Natural killer cell treated with Interleukin-12 subunit alpha and Interleukin-12 subunit beta and Interleukin-15 and Interleukin-18, amount 100 ng/mL, for 72 hours (primary cell): ENCODE data around the gene SAXO1. TPM values are rescaled to one million over a fixed set of nuclear protein-coding genes. Genes with fewer than 3 reads are reported as not detected.
"Not testable (repeated sequence)": the region's sequence is repeated elsewhere in the genome, so short reads cannot be mapped to it uniquely, and the experiment has no call there.

ENCODE experiments used
- ATAC-seq, 2 donors: fragments of 150-1000 bp; cut with Tn5 transposase in 1 of 2; sonication (Bioruptor Pico), chemical (Tn5 transposase) in 1 of 2; 2 replicates each; pipeline ENCODE4 v1.10.0; 2021
- DNase-seq: peaks from one replicate; pipeline ENCODE4 v3.0.0; 2022; ENCODE audit warnings: low spot score
- H3K27ac Mint-ChIP-seq, 2 donors: 1 replicate in 1 of 2; 2 replicates in 1 of 2; pipeline ENCODE4 v1.8.0; 2022; ENCODE audit warnings: mixed read lengths in 2 of 2, mild to moderate bottlenecking in 1 of 2, moderate library complexity in 1 of 2
- H3K27me3 Mint-ChIP-seq, 2 donors: 1 replicate in 1 of 2; 2 replicates in 1 of 2; pipeline ENCODE4 v1.8.0; 2022; ENCODE audit warnings: mixed read lengths in 2 of 2
- H3K36me3 Mint-ChIP-seq: one replicate; pipeline ENCODE4 v1.8.0; 2022; ENCODE audit warnings: mixed read lengths
- H3K4me1 Mint-ChIP-seq, 2 donors: 1 replicate in 1 of 2; 2 replicates in 1 of 2; pipeline ENCODE4 v1.8.0; 2022; ENCODE audit warnings: low read depth in 2 of 2, mixed read lengths in 2 of 2, mild to moderate bottlenecking in 1 of 2
- H3K4me3 Mint-ChIP-seq: one replicate; pipeline ENCODE4 v1.8.0; 2022; ENCODE audit warnings: mixed read lengths
- H3K9me3 Mint-ChIP-seq: 2 replicates; pipeline ENCODE4 v1.8.0; 2022; ENCODE audit warnings: mixed read lengths
- total RNA-seq, 2 donors: library from RNA; stranded (reverse); gene quantifications; one replicate each; pipeline ENCODE4 v1.2.3, GENCODE V29; 2022

The SAXO1 gene
- total RNA-seq, 2 donors from 2014 or later: not detected

DNA sequence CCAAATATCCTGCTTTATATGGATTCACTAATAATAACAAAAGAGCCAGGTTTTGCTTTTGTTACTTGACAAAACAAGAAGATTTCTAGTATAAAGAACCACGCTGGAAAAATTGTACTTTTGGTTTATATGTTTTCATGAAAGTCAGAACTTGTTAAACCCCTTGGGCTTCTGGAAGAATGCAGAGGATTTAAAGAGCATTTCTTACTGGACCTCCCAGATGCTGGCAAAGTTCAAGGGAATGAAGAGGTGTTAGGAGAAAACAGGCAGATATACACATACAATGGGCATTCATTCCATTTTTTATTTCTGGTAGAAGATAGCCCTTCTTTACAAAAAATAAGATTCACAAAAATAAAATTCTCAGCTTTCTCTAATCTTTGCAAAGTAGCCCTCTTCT is 61.1 kb downstream of the SAXO1 start:
- no peak for DNase-seq
- Mint-ChIP-seq H3K27me3 (peaks cover 22 to 52% of the 10 kb centered on the region in 2 donors), H3K36me3 (no peaks in the 10 kb centered on the region), H3K27ac (no peak overlapping the region), H3K4me3 (no peak overlapping the region), H3K4me1 (peaks cover 6 to 8% of the 10 kb centered on the region in 2 donors), H3K9me3 (no peaks in the 10 kb centered on the region)
- ATAC-seq: no peak

DNA sequence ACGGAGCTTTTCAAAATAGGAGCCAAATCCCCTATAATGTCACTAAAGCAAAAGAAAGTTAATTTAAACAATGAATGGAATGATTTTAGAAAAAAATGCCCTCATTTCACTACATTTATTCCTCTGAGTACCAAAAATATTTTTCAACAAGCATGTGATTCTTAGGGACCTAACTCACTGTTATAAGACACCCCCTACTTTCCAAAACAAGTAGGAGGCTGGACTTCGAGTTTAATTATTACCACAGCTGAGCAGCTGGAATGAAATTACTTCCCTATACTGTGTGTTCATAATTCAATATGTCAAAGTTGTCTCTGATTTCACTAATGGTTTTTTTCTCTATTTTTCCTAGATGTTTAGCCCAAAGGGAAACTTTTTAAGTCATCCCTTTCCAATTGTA is 61.6 kb downstream of the SAXO1 start:
- Mint-ChIP-seq H3K4me3 (no peak overlapping the region), H3K27ac (no peak overlapping the region), H3K27me3 (peaks cover 24 to 55% of the 10 kb centered on the region in 2 donors), H3K36me3 (peaks cover 2% of the 10 kb centered on the region), H3K9me3 (peaks cover 5% of the 10 kb centered on the region), H3K4me1 (peaks cover 2 to 5% of the 10 kb centered on the region in 2 donors)
- ATAC-seq: no peak
- no peak for DNase-seq

DNA sequence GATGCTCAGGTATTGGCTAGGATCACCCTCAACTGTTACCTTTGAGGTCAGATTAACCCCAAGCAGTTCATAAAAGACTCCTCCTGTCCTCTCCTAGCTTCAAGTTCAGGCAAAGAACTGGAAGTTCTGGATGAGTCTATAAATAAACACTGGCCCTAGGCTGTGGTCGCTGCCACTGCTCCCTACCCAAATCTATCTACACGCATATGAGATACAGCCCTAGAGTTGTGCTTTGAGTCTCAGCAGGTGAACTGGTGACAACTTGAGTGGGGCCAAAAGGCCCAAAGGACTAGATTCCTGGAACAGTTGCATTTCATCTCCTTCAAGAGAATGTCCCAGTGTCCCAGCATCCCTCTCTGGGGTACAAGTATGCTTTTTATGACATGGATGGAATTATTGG is 62.6 kb downstream of the SAXO1 start:
- Mint-ChIP-seq H3K4me1 (no peaks in the 10 kb centered on the region), H3K9me3 (peaks cover 12% of the 10 kb centered on the region), H3K4me3 (no peak overlapping the region), H3K27ac (no peak overlapping the region), H3K36me3 (peaks cover 10% of the 10 kb centered on the region), H3K27me3 (peaks cover 26 to 55% of the 10 kb centered on the region in 2 donors)
- DNase-seq: no peak
- ATAC-seq: no peak

DNA sequence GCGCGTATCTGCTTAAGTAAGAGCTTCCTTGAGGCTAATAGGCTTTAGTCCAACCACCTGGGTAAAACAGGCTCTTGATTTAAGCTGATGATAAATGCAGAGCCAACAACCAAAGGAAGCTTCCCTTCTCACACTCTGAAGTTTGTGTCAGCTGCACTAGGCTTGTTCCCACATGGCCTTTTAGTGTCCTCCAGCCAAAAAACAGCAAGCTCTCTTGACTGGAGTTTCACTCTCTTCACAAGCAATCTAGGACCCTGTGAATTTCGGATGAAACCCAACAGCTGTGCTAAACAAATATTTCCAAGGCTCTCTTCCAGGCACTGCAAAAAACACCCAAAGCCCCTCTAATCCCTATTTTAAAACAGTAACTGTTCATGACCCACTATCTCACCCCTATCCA is 63.9 kb downstream of the SAXO1 start:
- Mint-ChIP-seq H3K4me1 (no peaks in the 10 kb centered on the region), H3K36me3 (peaks cover 17% of the 10 kb centered on the region), H3K27ac (no peak overlapping the region), H3K27me3 (peaks cover 23 to 43% of the 10 kb centered on the region in 2 donors), H3K4me3 (no peak overlapping the region), H3K9me3 (peaks cover 19% of the 10 kb centered on the region)
- ATAC-seq (no peak), DNase-seq (no peak)

DNA sequence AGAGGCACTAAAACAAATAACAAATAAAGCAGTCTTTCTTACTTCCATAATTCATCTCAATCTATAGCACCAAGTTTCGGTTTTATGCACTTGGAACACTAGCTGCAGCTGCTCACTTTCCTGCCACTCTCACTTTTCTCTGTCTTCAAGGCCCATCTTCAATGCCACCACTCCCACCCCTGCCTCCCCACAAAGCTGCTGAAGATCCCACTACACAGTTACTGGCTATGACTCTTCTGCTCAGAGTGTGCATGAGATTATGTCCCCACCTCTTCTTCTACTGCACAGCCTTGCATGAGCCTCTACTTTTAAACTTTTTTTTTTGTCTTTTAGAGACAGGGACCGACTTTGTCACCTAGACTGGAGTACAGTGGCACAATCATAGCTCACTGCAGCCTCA is 77.4 kb downstream of the SAXO1 start:
- H3K27me3 Mint-ChIP-seq: peaks cover 26 to 40% of the 10 kb centered on the region in 2 donors
- no peaks in the 10 kb centered on the region for H3K4me1 Mint-ChIP-seq
- DNase-seq: no peak
- H3K9me3 Mint-ChIP-seq: no peaks in the 10 kb centered on the region
- peak in 1 of 2 donors; percentile 22 for ATAC-seq
- no peak overlapping the region for H3K4me3 Mint-ChIP-seq
- no peaks in the 10 kb centered on the region for H3K36me3 Mint-ChIP-seq
- no peak overlapping the region for H3K27ac Mint-ChIP-seq

DNA sequence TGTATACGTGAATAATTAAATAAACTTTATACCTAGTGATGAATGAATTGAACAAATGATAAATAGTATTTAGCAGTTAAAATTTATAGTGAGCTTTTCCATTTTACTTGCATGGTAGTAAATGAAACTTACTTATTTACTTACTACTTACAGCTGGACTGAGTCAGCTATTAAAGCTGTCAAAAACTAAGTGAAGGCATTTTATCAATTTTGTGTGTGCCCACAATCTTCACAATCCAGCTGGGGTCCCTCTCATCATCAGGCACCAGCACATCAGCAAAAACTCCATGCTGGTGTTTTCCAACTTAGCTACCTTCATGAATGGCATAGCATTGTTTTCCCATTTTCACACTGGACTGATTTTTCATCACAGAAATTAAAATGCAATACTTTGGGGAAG is 81.1 kb downstream of the SAXO1 start:
- no peaks in the 10 kb centered on the region for H3K4me1 Mint-ChIP-seq
- H3K27me3 Mint-ChIP-seq: peaks cover 17 to 27% of the 10 kb centered on the region in 2 donors
- no peaks in the 10 kb centered on the region for H3K36me3 Mint-ChIP-seq
- H3K9me3 Mint-ChIP-seq: no peaks in the 10 kb centered on the region
- H3K4me3 Mint-ChIP-seq: no peak overlapping the region
- no peak overlapping the region for H3K27ac Mint-ChIP-seq
- DNase-seq (no peak), ATAC-seq (no peak)

DNA sequence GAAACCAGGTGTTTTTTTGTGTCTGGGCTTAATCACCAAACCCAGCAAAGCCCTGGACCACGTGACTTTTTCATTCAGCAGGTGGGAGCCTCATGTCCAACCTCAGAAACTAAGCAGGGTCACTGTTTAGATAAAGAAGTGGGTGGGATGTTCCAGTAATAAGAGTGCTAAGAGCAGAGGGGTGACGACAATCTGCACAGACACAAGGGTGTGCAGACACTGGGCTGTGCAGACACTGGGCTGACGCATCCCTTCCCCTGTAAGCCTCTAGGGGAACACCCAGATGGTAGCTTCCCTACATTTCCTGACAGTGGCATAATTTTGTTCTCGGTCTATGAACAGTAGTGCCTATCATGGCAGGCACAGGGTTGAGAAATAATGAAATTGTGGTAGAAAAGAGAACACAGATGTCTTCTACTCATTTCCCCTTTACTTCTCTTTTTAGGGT is 85.1 kb downstream of the SAXO1 start:
- H3K4me1 Mint-ChIP-seq: no peaks in the 10 kb centered on the region
- H3K27ac Mint-ChIP-seq: no peak overlapping the region
- no peak overlapping the region for H3K4me3 Mint-ChIP-seq
- no peaks in the 10 kb centered on the region for H3K9me3 Mint-ChIP-seq
- H3K36me3 Mint-ChIP-seq: no peaks in the 10 kb centered on the region
- no peak for DNase-seq
- no peak for ATAC-seq
- peaks cover 19 to 32% of the 10 kb centered on the region in 2 donors for H3K27me3 Mint-ChIP-seq

DNA sequence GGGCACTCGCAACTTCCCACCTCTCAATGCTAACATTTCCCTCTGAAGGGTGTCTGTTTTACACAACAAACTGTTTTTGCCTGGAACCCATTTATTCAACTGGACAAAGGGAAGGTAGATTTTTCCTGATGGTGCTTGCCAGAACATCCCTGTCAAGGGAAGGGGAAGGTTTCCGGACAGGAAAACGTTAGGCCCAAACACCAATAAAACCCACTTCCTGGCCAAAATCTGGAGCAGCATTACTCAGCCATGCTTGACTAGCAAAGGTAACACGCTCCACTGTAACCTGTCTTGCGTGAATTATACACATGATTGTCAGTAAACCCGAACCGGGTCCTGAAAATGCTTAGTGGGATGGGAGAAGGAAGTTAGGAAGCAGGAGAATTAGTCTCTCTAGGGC is 90.2 kb downstream of the SAXO1 start:
- no peak for ATAC-seq
- Mint-ChIP-seq H3K27me3 (peaks cover 18 to 26% of the 10 kb centered on the region in 2 donors), H3K27ac (no peak overlapping the region), H3K4me3 (no peak overlapping the region), H3K36me3 (no peaks in the 10 kb centered on the region), H3K9me3 (no peaks in the 10 kb centered on the region), H3K4me1 (no peaks in the 10 kb centered on the region)
- DNase-seq: no peak

DNA sequence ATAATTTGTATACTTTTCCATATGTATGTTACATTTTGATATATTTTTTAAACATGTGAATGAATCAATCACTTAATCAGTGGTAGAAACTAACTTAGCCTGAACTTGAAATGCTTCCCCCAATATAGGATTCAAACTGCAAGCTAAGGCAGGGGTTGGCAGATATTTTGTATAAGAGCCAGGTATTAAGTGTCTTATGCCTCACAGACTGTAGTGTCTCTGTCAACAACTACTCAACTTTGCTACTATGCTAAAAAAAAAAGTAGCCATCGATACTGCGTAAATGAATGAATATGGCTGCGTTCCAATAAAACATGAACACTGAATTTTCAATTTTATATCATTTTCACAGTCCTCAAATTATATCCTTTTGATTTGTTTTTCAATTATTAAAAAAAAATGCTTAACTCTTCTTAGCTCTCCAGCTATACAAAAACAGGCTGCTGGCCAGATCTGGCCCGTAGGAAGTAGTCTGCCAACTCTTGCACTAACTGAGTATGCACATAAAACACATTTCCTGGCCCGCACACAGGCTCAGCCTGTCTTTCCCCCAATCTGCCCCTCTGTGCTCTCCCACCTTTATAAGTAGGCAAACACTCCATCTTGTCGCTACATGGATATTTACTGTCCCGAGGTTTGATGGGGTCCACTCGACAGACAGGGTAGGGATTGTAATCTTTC is 91.8 kb downstream of the SAXO1 start:
- no peak overlapping the region for H3K4me3 Mint-ChIP-seq
- no peaks in the 10 kb centered on the region for H3K9me3 Mint-ChIP-seq
- ATAC-seq: no peak
- no peaks in the 10 kb centered on the region for H3K36me3 Mint-ChIP-seq
- no peak overlapping the region for H3K27ac Mint-ChIP-seq
- no peak for DNase-seq
- no peaks in the 10 kb centered on the region for H3K4me1 Mint-ChIP-seq
- peaks cover 24 to 26% of the 10 kb centered on the region in 2 donors for H3K27me3 Mint-ChIP-seq

DNA sequence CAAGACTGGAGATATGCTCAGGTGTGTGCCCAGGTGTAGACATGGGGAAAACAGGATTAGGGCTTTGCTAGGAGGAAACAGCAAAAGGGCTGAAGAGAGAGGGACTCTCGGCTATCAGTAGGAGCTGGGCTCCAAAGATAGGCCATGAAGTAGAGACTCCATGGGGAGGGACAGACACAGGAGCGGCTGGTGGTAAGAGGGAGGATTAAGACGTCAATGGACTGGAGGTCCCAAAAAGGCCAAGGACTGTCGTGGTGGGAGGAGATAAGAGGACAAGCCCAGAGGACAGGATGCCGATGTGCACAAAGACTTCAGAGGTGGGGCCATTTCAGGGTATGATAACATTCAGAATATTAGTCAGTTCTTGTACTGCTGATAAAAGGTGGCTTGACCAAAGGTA is 93.1 kb downstream of the SAXO1 start:
- Mint-ChIP-seq H3K4me3 (no peak overlapping the region), H3K4me1 (no peaks in the 10 kb centered on the region), H3K27me3 (peaks cover 17 to 29% of the 10 kb centered on the region in 2 donors), H3K27ac (no peak overlapping the region), H3K9me3 (no peaks in the 10 kb centered on the region), H3K36me3 (no peaks in the 10 kb centered on the region)
- ATAC-seq: no peak
- no peak for DNase-seq

DNA sequence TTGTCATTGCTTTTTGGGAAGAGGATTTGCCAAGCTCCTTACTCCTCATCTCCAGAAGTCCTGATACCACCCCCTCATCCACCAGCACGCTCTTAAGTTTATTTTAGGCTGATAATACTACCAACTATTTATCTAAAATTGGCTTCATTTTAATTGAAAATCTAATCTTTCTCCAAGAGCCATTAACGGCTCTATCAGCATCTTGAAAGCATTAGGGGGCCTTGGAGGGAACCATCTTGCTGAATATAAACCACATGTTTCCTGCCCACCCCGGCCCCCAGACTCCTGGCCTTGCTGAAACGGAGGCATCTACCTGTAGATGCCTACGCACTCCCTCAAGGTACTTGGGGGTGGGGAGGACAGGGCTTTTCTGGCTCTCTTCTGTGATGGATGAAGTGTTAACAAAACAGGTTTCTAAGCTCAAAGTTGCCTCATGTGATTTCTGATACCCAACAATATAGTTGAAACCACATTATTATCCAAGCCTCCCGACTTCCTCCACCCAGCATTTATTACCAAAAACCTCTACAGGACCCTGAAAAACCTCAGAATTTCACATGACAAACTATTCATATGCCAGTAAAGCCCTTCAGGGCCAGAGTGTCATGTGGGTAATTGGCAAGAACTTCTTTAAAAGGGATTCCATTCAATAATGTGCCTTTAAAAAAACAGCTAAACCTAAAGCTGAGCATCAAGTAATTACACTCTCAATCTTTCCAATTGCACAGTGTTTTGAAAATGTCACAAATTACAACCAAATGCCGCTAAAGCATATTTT is 96.7 kb downstream of the SAXO1 start:
- no peaks in the 10 kb centered on the region for H3K4me1 Mint-ChIP-seq
- no peak overlapping the region for H3K27ac Mint-ChIP-seq
- H3K36me3 Mint-ChIP-seq: no peaks in the 10 kb centered on the region
- no peaks in the 10 kb centered on the region for H3K9me3 Mint-ChIP-seq
- H3K4me3 Mint-ChIP-seq: no peak overlapping the region
- DNase-seq (no peak), ATAC-seq (no peak)
- H3K27me3 Mint-ChIP-seq: peaks cover 10 to 19% of the 10 kb centered on the region in 2 donors

DNA sequence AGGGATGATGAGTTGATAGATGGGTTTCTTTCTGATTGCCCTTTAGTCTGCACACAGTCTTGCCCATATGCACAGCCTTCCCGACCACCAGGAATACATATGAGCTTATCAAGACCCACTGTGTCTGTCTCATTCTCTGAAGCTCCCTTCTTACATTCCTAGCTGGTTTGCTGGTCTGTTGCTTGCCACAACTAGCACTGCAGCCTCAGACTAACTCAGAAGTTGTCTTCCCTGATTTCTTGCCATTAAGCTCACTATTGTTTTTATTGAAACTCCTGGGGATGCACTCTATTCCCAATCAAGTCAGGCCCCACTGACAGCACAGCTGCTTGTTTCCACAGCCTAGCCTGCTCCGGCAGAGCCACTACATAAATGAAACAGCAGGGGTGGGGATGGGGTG is 97.5 kb downstream of the SAXO1 start:
- ATAC-seq: no peak
- DNase-seq: no peak
- Mint-ChIP-seq H3K4me3 (no peak overlapping the region), H3K9me3 (no peaks in the 10 kb centered on the region), H3K27me3 (peaks cover 10 to 19% of the 10 kb centered on the region in 2 donors), H3K36me3 (no peaks in the 10 kb centered on the region), H3K27ac (no peak overlapping the region), H3K4me1 (no peaks in the 10 kb centered on the region)

DNA sequence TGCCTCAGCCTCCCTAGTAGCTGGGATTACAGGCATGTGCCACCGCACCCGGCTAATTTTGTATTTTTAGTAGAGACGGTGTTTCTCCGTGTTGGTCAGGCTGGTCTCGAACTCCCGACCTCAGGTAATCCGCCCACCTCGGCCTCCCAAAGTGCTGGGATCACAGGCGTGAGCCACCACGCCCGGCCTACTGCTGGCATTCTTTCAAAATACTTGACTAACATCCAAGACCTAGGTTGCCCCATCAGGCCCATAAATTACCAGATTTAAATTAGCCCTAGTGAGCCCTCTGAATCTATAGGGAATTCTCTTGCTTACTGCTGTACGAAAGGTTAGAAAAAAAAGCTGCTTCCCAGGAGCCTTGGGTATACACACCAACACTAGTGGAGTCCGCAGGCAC is 102.4 kb downstream of the SAXO1 start:
- H3K27me3 Mint-ChIP-seq: peaks cover 2 to 15% of the 10 kb centered on the region in 2 donors
- H3K4me1 Mint-ChIP-seq, DNase-seq, ATAC-seq, H3K27ac Mint-ChIP-seq, H3K4me3 Mint-ChIP-seq, H3K9me3 Mint-ChIP-seq, H3K36me3 Mint-ChIP-seq: not testable (repeated sequence)

DNA sequence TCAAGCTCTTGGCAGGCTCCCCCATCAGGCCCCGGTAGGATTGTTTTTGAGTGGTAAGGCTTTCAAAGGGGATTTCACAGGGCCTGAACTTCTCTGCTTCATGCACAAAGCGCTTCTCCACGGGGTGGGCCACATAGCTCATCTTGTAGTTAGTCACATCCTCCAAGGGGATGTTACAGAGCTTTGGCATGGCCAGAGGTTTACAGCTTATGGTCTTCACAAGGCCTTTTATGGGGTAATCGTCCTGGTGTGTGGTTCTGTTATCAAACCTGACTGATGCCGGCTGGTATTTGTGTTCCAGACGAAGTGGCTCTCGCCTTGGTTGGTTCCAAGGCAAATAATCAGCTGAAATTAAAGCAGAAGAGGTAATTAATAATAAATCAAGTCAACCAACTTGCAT is 104.3 kb downstream of the SAXO1 start:
- H3K27me3 Mint-ChIP-seq: no peaks in the 10 kb centered on the region
- ATAC-seq: no peak
- H3K4me3 Mint-ChIP-seq: no peak overlapping the region
- no peak for DNase-seq
- no peaks in the 10 kb centered on the region for H3K4me1 Mint-ChIP-seq
- no peaks in the 10 kb centered on the region for H3K36me3 Mint-ChIP-seq
- H3K9me3 Mint-ChIP-seq: no peaks in the 10 kb centered on the region
- no peak overlapping the region for H3K27ac Mint-ChIP-seq
